ENCODE results near the gene TNIK.

Gene TNIK

DNA sequence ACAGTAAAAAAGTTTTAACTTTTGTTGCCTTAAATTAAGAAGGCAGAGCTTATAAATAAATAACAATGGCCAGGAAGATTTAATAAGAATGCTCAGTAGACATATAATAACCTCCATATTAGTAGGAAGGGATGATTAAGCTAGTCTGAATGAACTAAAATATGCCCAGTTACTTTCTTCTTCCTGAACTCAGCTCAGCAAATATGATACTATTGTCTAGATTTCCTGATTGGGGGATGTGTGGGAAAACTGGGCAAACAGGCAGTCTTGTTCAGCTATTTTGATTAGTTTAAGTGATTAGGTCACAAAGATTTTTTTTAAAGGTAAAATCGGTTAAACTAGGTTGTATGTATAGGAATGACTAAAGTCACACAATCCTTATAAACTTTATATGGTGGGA, 266.5 kb downstream of the TNIK start:
- no peak overlapping the region for H2AFZ ChIP-seq (ENCODE audit: low read length)
- no peaks in the 10 kb centered on the region for H3F3A ChIP-seq (ENCODE audit: low read depth)
- H3K9me3 ChIP-seq (ENCODE audit: insufficient read depth, low read depth, low read length) = no peaks in the 10 kb centered on the region
- no peak overlapping the region for H3K9ac ChIP-seq (ENCODE audit: low read depth, low read length, poor library complexity, severe bottlenecking)
- TF ChIP-seq EZH2phosphoT487 (IDR thresholded peaks at IDR 0.05; ENCODE audit: borderline replicate concordance) = no peak
- TF ChIP-seq, protein P1, sequence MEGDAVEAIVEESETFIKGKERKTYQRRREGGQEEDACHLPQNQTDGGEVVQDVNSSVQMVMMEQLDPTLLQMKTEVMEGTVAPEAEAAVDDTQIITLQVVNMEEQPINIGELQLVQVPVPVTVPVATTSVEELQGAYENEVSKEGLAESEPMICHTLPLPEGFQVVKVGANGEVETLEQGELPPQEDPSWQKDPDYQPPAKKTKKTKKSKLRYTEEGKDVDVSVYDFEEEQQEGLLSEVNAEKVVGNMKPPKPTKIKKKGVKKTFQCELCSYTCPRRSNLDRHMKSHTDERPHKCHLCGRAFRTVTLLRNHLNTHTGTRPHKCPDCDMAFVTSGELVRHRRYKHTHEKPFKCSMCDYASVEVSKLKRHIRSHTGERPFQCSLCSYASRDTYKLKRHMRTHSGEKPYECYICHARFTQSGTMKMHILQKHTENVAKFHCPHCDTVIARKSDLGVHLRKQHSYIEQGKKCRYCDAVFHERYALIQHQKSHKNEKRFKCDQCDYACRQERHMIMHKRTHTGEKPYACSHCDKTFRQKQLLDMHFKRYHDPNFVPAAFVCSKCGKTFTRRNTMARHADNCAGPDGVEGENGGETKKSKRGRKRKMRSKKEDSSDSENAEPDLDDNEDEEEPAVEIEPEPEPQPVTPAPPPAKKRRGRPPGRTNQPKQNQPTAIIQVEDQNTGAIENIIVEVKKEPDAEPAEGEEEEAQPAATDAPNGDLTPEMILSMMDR (conservative IDR thresholded peaks at IDR 0.05; ENCODE audit: low read length) = no peak
- no peak overlapping the region for H3K4me3 ChIP-seq (ENCODE audit: low read length, poor library complexity, severe bottlenecking)
- H3K79me2 ChIP-seq (ENCODE audit: insufficient read depth, low read length) = 0 out of 2 replicates have a peak, but pooled peaks cover 6% of the 10 kb centered on the region
- H3K9me2 ChIP-seq (replicated peaks; ENCODE audit: low read depth, low read length) = no peaks in the 10 kb centered on the region
- H3K27me3 ChIP-seq (ENCODE audit: insufficient read depth, low read length, poor library complexity, severe bottlenecking) = no peaks in the 10 kb centered on the region
- H4K20me1 ChIP-seq (ENCODE audit: insufficient read depth, low read length, poor library complexity, severe bottlenecking) = no peaks in the 10 kb centered on the region
- H3K4me2 ChIP-seq (ENCODE audit: low read depth, low read length, poor library complexity, severe bottlenecking) = no peak overlapping the region
- no peaks in the 10 kb centered on the region for H3K4me1 ChIP-seq (ENCODE audit: insufficient read depth, low read length, poor library complexity, severe bottlenecking)
- peaks cover 40% of the 10 kb centered on the region; the same call in 1 of the 2 replicates for H3K36me3 ChIP-seq (ENCODE audit: insufficient read depth, low read length)

DNA sequence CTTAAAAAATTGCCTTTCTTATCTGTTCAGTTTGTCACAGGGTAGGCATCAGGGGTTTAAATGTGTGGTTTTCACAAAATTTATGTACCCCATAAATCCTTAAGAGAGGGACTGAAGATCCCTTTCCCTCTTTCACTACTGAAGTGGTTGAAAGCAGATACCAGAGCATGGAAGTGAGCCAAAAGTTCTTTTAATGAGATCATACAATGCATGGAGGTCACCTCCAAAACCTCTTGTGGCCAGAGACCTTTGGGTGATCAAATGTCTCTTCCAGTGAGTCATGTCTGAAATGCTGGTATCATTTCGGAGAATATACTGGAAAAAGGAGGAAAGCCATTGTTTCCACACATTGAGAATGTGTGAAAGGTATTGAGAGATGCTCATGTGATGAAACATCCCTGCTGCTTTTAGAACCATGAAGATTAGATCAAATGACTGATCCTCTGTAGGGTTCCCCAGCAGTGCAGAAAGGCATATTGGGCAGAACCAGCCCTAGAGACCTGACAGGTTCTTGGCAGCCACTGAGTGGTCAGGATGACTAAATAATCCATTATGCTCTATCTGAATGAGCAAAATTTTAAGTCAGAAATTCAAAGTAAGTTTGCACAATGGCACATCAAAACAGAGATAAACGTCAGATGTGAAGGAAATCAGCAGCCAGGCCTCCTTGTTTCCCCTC, 267.9 kb downstream of the TNIK start:
- no peaks in the 10 kb centered on the region for H3F3A ChIP-seq (ENCODE audit: low read depth)
- H3K4me1 ChIP-seq (ENCODE audit: insufficient read depth, low read length, poor library complexity, severe bottlenecking) = no peaks in the 10 kb centered on the region
- no peak overlapping the region for H3K4me2 ChIP-seq (ENCODE audit: low read depth, low read length, poor library complexity, severe bottlenecking)
- no peaks in the 10 kb centered on the region for H4K20me1 ChIP-seq (ENCODE audit: insufficient read depth, low read length, poor library complexity, severe bottlenecking)
- no peaks in the 10 kb centered on the region for H3K27me3 ChIP-seq (ENCODE audit: insufficient read depth, low read length, poor library complexity, severe bottlenecking)
- H2AFZ ChIP-seq (ENCODE audit: low read length) = no peak overlapping the region
- no peak overlapping the region for H3K4me3 ChIP-seq (ENCODE audit: low read length, poor library complexity, severe bottlenecking)
- peaks cover 52% of the 10 kb centered on the region; the same call in 1 of the 2 replicates for H3K36me3 ChIP-seq (ENCODE audit: insufficient read depth, low read length)
- H3K9me2 ChIP-seq (replicated peaks; ENCODE audit: low read depth, low read length) = no peaks in the 10 kb centered on the region
- no peaks in the 10 kb centered on the region for H3K9me3 ChIP-seq (ENCODE audit: insufficient read depth, low read depth, low read length)
- no peak overlapping the region for H3K9ac ChIP-seq (ENCODE audit: low read depth, low read length, poor library complexity, severe bottlenecking)
- no peaks in the 10 kb centered on the region for H3K79me2 ChIP-seq (ENCODE audit: insufficient read depth, low read length)
- TF ChIP-seq, protein P1 (conservative IDR thresholded peaks at IDR 0.05; ENCODE audit: low read length) = no peak
- TF ChIP-seq EZH2phosphoT487 (IDR thresholded peaks at IDR 0.05; ENCODE audit: borderline replicate concordance) = no peak

DNA sequence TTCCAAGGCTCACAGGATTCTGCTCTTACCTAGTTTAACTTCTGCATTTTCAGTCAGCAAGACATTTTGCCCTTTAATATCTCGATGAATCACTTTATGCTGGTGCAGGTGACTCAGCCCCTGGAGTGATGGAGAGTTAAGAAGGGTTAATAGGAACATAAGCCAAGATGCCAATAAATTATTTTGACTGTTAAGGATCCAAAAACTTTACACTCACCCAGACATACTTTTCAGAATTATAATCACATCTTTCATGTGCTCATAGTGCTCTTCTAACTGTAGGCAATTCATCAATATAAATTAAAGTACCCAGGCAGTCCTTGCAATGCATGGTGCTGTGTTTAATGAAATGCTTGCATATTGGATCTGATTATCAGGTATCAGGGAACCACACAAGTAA, 269.5 kb downstream of the TNIK start:
- no peak for TF ChIP-seq EZH2phosphoT487 (IDR thresholded peaks at IDR 0.05; ENCODE audit: borderline replicate concordance)
- TF ChIP-seq, protein P1 (conservative IDR thresholded peaks at IDR 0.05; ENCODE audit: low read length) = no peak
- Histone ChIP-seq H3K79me2 (ENCODE audit: insufficient read depth, low read length) (no peaks in the 10 kb centered on the region), H3K4me1 (ENCODE audit: insufficient read depth, low read length, poor library complexity, severe bottlenecking) (no peaks in the 10 kb centered on the region), H3K9ac (ENCODE audit: low read depth, low read length, poor library complexity, severe bottlenecking) (no peak overlapping the region), H3K9me2 (replicated peaks; ENCODE audit: low read depth, low read length) (no peaks in the 10 kb centered on the region), H4K20me1 (ENCODE audit: insufficient read depth, low read length, poor library complexity, severe bottlenecking) (no peaks in the 10 kb centered on the region), H3K4me3 (ENCODE audit: low read length, poor library complexity, severe bottlenecking) (no peak overlapping the region), H3K27me3 (ENCODE audit: insufficient read depth, low read length, poor library complexity, severe bottlenecking) (no peaks in the 10 kb centered on the region), H2AFZ (ENCODE audit: low read length) (no peak overlapping the region), H3K4me2 (ENCODE audit: low read depth, low read length, poor library complexity, severe bottlenecking) (no peak overlapping the region), H3K9me3 (ENCODE audit: insufficient read depth, low read depth, low read length) (no peaks in the 10 kb centered on the region), H3K36me3 (ENCODE audit: insufficient read depth, low read length) (peaks cover 57% of the 10 kb centered on the region; the same call in 1 of the 2 replicates), H3F3A (ENCODE audit: low read depth) (no peaks in the 10 kb centered on the region)

Measured in Loucy (cell line).